WTC11 (cell line): ENCODE results near the gene POLR3GL.

Experiments used
- ATF3 ChIP-seq: sonication (generic); formaldehyde crosslinking; conservative IDR thresholded peaks from 2 replicates; pipeline ENCODE4 v1.8.1; 2022; ENCODE audit warnings: mild to moderate bottlenecking, missing genetic modification reagents
- CTCF ChIP-seq: fragments of 200-600 bp; IDR thresholded peaks from 2 replicates; pipeline ENCODE4 v1.8.0; 2022; ENCODE audit warnings: antibody characterized with exemption

GRCh38 chr1:145918992-145919939 is 45.2 kb upstream of the POLR3GL start:
- TF ChIP-seq CTCF (no peak), ATF3 (CRISPR knock-in tag) (no peak)
